Measurements from ENCODE around the gene ZNF436.
"Not testable (repeated sequence)": the region's sequence is repeated elsewhere in the genome, so short reads cannot be mapped to it uniquely, and the experiment has no call there.

GRCh38 chr1:23374079-23374735, 4.6 kb upstream of the ZNF436 start:
- TF ChIP-seq CTCF (IDR thresholded peaks at IDR 0.05; ENCODE audit: low read length); EZH2 (IDR thresholded peaks at IDR 0.05; ENCODE audit: borderline replicate concordance, low read length): not testable (repeated sequence)

Data from OCI-LY1 (cell line).